HCT116 (cell line): ENCODE results near the gene INTS12. TPM values are rescaled to one million over a fixed set of nuclear protein-coding genes. Genes with fewer than 3 reads are reported as not detected.
"Not testable (repeated sequence)": the region's sequence is repeated elsewhere in the genome, so short reads cannot be mapped to it uniquely, and the experiment has no call there.

Experiments used
- ATAC-seq: fragments of 200-7000 bp; cut with Tn5 transposase; 2 replicates; pipeline ENCODE4 v1.9.1; 2020; ENCODE audit warnings: mild to moderate bottlenecking, moderate library complexity
- BruUV-seq: library from RNA; stranded (reverse); fragments of 400-500 nt; replicated peaks from 2 replicates; lab custom pipeline; 2021; lab: Mats Ljungman, UMichigan
- CTCF ChIA-PET: fragments of 300-600 bp; sonication (Branson Sonifier 250); formaldehyde crosslinking; loops from one replicate; lab custom pipeline; 2021; ENCODE audit warnings: antibody characterized with exemption; lab: Charles Lee
- POLR2A ChIA-PET: fragments of 300-600, 350-600 bp; sonication (Branson Sonifier 250); formaldehyde crosslinking; loops from one replicate; lab custom pipeline; 2021; ENCODE audit warnings: antibody characterized with exemption; lab: Charles Lee
- RAD21 ChIA-PET, 2 experiments: fragments of 300-600 bp; sonication (Branson Sonifier 250); formaldehyde crosslinking; loops; one replicate each; lab custom pipeline; 2023; ENCODE audit warnings: low total read pairs in 2 of 2; ENCODE audit not compliant: uncharacterized antibody in 2 of 2, unreplicated experiment in 2 of 2, low non-redundant PET in 1 of 2; lab: Charles Lee
- DNase-seq: peaks from one replicate; pipeline ENCODE4 v3.0.0-alpha.2; 2010; ENCODE audit warnings: low read depth, low spot score
- H2AFZ ChIP-seq: fragments of 200-600 bp; shearing (Covaris generic), sonication (generic); 2 replicates; pipeline ENCODE4 v1.6.1; 2017; ENCODE audit warnings: low read depth, mixed run types, mixed read lengths, antibody characterized with exemption, low read length; ENCODE audit not compliant: poor library complexity, severe bottlenecking
- H3K27ac ChIP-seq: 2 replicates; pipeline ENCODE4 v1.5.1; 2012; ENCODE audit warnings: low read depth, low read length
- H3K27me3 ChIP-seq: fragments of 200-600 bp; sonication (generic); 2 replicates; pipeline ENCODE4 v1.6.1; 2016; ENCODE audit warnings: mixed run types, low read length, mixed read lengths; ENCODE audit not compliant: insufficient read depth
- H3K36me3 ChIP-seq, 2 experiments: fragments of 200-500 bp in 1 of 2; fragments of 200-600 bp in 1 of 2; sonication (Bioruptor generic) in 1 of 2; sonication (generic) in 1 of 2; 2 replicates each; pipeline versions ENCODE4 v1.5.1 to v1.6.1; 2014 to 2016; ENCODE audit warnings: low read length in 2 of 2, inconsistent platforms in 1 of 2, mixed read lengths in 1 of 2, mixed run types in 1 of 2; ENCODE audit not compliant: insufficient read depth in 2 of 2, control insufficient read depth in 1 of 2
- H3K4me1 ChIP-seq, 2 experiments: fragments of 200-600 bp in 1 of 2; sonication (generic) in 1 of 2; 2 replicates each; pipeline versions ENCODE4 v1.5.1 to v1.6.1; 2012 to 2017; ENCODE audit warnings: low read length in 2 of 2, inconsistent platforms in 1 of 2, mild to moderate bottlenecking in 1 of 2, mixed read lengths in 1 of 2, mixed run types in 1 of 2, moderate library complexity in 1 of 2; ENCODE audit not compliant: insufficient read depth in 2 of 2, control insufficient read depth in 1 of 2
- H3K4me2 ChIP-seq: fragments of 200-600 bp; sonication (generic); 2 replicates; pipeline ENCODE4 v1.6.1; 2017; ENCODE audit warnings: mixed run types, low read length, mixed read lengths
- H3K4me3 ChIP-seq, 2 experiments: fragments of 200-600 bp in 1 of 2; sonication (generic) in 1 of 2; replicated peaks in 1 of 2; 2 replicates each; pipeline ENCODE4 v1.5.1; 2011 to 2016; ENCODE audit warnings: low read length in 2 of 2, control low read depth in 1 of 2, low read depth in 1 of 2, mild to moderate bottlenecking in 1 of 2, mixed read lengths in 1 of 2, mixed run types in 1 of 2
- H3K79me2 ChIP-seq: fragments of 200-600 bp; sonication (generic); 2 replicates; pipeline ENCODE4 v1.6.1; 2017; ENCODE audit warnings: mild to moderate bottlenecking, mixed run types, low read length, moderate library complexity, mixed read lengths; ENCODE audit not compliant: insufficient read depth
- H3K9ac ChIP-seq: fragments of 200-600 bp; sonication (generic); 2 replicates; pipeline ENCODE4 v1.6.1; 2016; ENCODE audit warnings: low read length, mixed read lengths
- H3K9me2 ChIP-seq: fragments of 200-600 bp; sonication (generic), shearing (Covaris generic); 2 replicates; pipeline ENCODE4 v1.6.1; 2017; ENCODE audit warnings: mixed run types, mild to moderate bottlenecking, moderate library complexity; ENCODE audit not compliant: insufficient read depth
- H3K9me3 ChIP-seq, 2 experiments: fragments of 200-500 bp in 1 of 2; fragments of 200-600 bp in 1 of 2; sonication (Bioruptor generic) in 1 of 2; sonication (generic) in 1 of 2; 2 replicates each; pipeline ENCODE4 v1.6.1; 2014 to 2017; ENCODE audit warnings: low read length in 2 of 2, mixed read lengths in 2 of 2, inconsistent platforms in 1 of 2, low read depth in 1 of 2, mild to moderate bottlenecking in 1 of 2, mixed run types in 1 of 2, moderate library complexity in 1 of 2; ENCODE audit not compliant: control insufficient read depth in 1 of 2, insufficient read depth in 1 of 2
- H4K20me1 ChIP-seq: fragments of 200-600 bp; sonication (generic), shearing (Covaris generic); 2 replicates; pipeline ENCODE4 v1.6.1; 2017; ENCODE audit warnings: mixed run types, mild to moderate bottlenecking, moderate library complexity; ENCODE audit not compliant: insufficient read depth
- EZH2 ChIP-seq: fragments of 200-600 bp; sonication (generic); IDR thresholded peaks from 2 replicates; pipeline ENCODE4 v1.6.1; 2017; ENCODE audit warnings: antibody characterized with exemption, mixed run types
- EZH2phosphoT487 ChIP-seq: fragments of 200-600 bp; IDR thresholded peaks from 2 replicates; pipeline ENCODE4 v1.6.1; 2018; ENCODE audit warnings: antibody characterized with exemption, borderline replicate concordance
- FOSL1 ChIP-seq: IDR thresholded peaks from 2 replicates; pipeline ENCODE4 v1.6.1; 2012; ENCODE audit warnings: low read depth
- JUND ChIP-seq: IDR thresholded peaks from 2 replicates; pipeline ENCODE4 v1.6.1; 2012
- POLR2A ChIP-seq: IDR thresholded peaks from 2 replicates; pipeline ENCODE4 v1.7.0; 2011; ENCODE audit warnings: borderline replicate concordance; ENCODE audit not compliant: insufficient read depth, insufficient read length; ENCODE audit errors: extremely low read depth
- POLR2AphosphoS5 ChIP-seq: IDR thresholded peaks from 2 replicates; pipeline ENCODE4 v1.6.1; 2011; ENCODE audit warnings: mild to moderate bottlenecking, low read depth, low read length, moderate library complexity
- REST ChIP-seq: IDR thresholded peaks from 2 replicates; pipeline ENCODE4 v1.6.1; 2012; ENCODE audit warnings: low read depth
- SRF ChIP-seq: IDR thresholded peaks from 2 replicates; pipeline ENCODE4 v1.6.1; 2012; ENCODE audit warnings: low read depth
- TCF7L2 ChIP-seq: IDR thresholded peaks from 2 replicates; pipeline ENCODE4 v1.7.0; 2011; ENCODE audit warnings: borderline replicate concordance, inconsistent platforms; ENCODE audit not compliant: insufficient read depth, insufficient read length; ENCODE audit errors: extremely low read depth
- YY1 ChIP-seq: IDR thresholded peaks from 2 replicates; pipeline ENCODE4 v1.6.1; 2011; ENCODE audit warnings: low read length, low read depth, moderate library complexity, mild to moderate bottlenecking; ENCODE audit not compliant: insufficient replicate concordance; ENCODE audit errors: extremely low read depth
- ZFX ChIP-seq: fragments of 450-650 bp; IDR thresholded peaks from 2 replicates; pipeline ENCODE4 v1.6.1; 2017
- ZNF274 ChIP-seq: fragments of 200-500 bp; sonication (Bioruptor generic); IDR thresholded peaks from 2 replicates; pipeline ENCODE4 v1.6.1; 2014; ENCODE audit warnings: mild to moderate bottlenecking, low read depth, low read length, inconsistent platforms
- intact Hi-C: fragments of 100-400 bp; cut with micrococcal nuclease; formaldehyde crosslinking; loops from 2 replicates; pipeline ENCODE4 v1.10.0; 2022
- total RNA-seq: library from RNA; stranded (reverse); gene quantifications from one replicate; pipeline ENCODE4 v1.2.1, GENCODE V29; 2021; ENCODE audit not compliant: unreplicated experiment
- TF ChIP-seq, protein P1 (sequence below): IDR thresholded peaks from 2 replicates; pipeline ENCODE4 v1.6.1; 2012

INTS12 gene
- total RNA-seq, 1 experiment from 2014 or later = 18.5 TPM

- TF ChIP-seq REST = no peak
- no peak for TF ChIP-seq EZH2
- no peak for TF ChIP-seq EZH2phosphoT487
- no peak for TF ChIP-seq ZFX
- TF ChIP-seq JUND = no peak
- TF ChIP-seq FOSL1 = no peak
- TF ChIP-seq POLR2AphosphoS5 = no peak
- TF ChIP-seq POLR2A = no peak
- no peak for TF ChIP-seq ZNF274
- TF ChIP-seq YY1 = no peak
- TF ChIP-seq SRF = no peak
- TF ChIP-seq TCF7L2 = no peak
- TF ChIP-seq, protein P1, sequence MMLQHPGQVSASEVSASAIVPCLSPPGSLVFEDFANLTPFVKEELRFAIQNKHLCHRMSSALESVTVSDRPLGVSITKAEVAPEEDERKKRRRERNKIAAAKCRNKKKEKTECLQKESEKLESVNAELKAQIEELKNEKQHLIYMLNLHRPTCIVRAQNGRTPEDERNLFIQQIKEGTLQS = no peak
- no TSS peak for BruUV-seq
- CTCF ChIA-PET = no interaction called here
These were observed 33.1 kb upstream of the INTS12 start for GRCh38 chr4:105741548-105741947.

GRCh38 chr4:105735217-105735616, 26.7 kb upstream of the INTS12 start:
- H3K4me2 ChIP-seq, H3K9me2 ChIP-seq, intact Hi-C loops, H3K79me2 ChIP-seq, BruUV-seq, ATAC-seq, POLR2A ChIA-PET, H2AFZ ChIP-seq, H3K9me3 ChIP-seq, DNase-seq, H3K36me3 ChIP-seq, H3K4me1 ChIP-seq, H3K27ac ChIP-seq, RAD21 ChIA-PET, H4K20me1 ChIP-seq, H3K9ac ChIP-seq, CTCF ChIA-PET, H3K4me3 ChIP-seq, H3K27me3 ChIP-seq: not testable (repeated sequence)

More at GRCh38 chr4:105741548-105741947, 33.1 kb upstream of the INTS12 start:
- intact Hi-C loops = no loop called here
- Histone ChIP-seq H3K27ac (no peak overlapping the region), H4K20me1 (no peaks in the 10 kb centered on the region), H3K27me3 (no peaks in the 10 kb centered on the region), H3K4me2 (no peak overlapping the region), H2AFZ (no peak overlapping the region), H3K79me2 (no peaks in the 10 kb centered on the region), H3K9ac (no peak overlapping the region), H3K9me2 (no peaks in the 10 kb centered on the region), H3K4me1 (no peaks in the 10 kb centered on the region), H3K9me3 (0 out of 4 replicates have a peak, but pooled peaks cover 0 to 3% of the 10 kb centered on the region in 2 experiments), H3K4me3 (no peak overlapping the region), H3K36me3 (no peaks in the 10 kb centered on the region)
- no peak for DNase-seq
- ChIA-PET RAD21 (no interaction called here), POLR2A (no interaction called here)
- no peak for ATAC-seq

GRCh38 chr4:105729895-105730294, 21.4 kb upstream of the INTS12 start:
- POLR2A ChIA-PET, DNase-seq, RAD21 ChIA-PET, H3K4me1 ChIP-seq, ATAC-seq, BruUV-seq, H2AFZ ChIP-seq, H3K9ac ChIP-seq, H4K20me1 ChIP-seq, H3K4me3 ChIP-seq, H3K36me3 ChIP-seq, intact Hi-C loops, H3K4me2 ChIP-seq, H3K9me3 ChIP-seq, H3K27ac ChIP-seq, H3K27me3 ChIP-seq, CTCF ChIA-PET, H3K79me2 ChIP-seq, H3K9me2 ChIP-seq: not testable (repeated sequence)
